OCI-LY7 (cell line): Measurements from ENCODE around the gene PTH1R.

ENCODE experiments used
- EZH2phosphoT487 ChIP-seq: fragments of 200-600 bp; sonication (generic); IDR thresholded peaks from 2 replicates; pipeline ENCODE4 v1.6.1; 2018; ENCODE audit warnings: low read depth, borderline replicate concordance, mild to moderate bottlenecking, mixed run types, antibody characterized with exemption, low read length, moderate library complexity, mixed read lengths
- TF ChIP-seq, protein P1 (sequence below): fragments of 200-600 bp; sonication (generic); conservative IDR thresholded peaks from 2 replicates; pipeline ENCODE4 v1.5.1; 2014; ENCODE audit warnings: mild to moderate bottlenecking, antibody characterized with exemption, low read length, moderate library complexity, mixed read lengths

DNA sequence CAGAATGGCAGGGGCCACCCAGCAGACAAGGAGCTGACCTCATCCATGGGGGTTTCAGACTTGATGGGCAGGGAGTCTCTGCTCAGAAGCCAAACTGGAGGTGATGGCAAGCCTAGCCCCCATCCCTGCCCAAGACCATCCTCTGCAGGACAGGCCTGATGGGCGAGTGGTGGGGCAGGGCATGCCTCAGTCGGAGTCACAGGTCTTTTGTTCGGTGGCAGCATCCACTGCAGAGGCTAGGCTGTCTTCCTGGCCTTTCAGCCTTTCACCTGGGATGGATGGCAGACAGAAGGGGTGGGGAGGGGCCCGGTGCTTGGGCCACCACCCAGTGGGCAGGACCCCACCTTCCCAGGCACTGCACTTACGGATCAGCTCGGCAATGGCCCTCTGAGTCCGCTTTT is 44.4 kb downstream of the PTH1R start:
- TF ChIP-seq, protein P1, sequence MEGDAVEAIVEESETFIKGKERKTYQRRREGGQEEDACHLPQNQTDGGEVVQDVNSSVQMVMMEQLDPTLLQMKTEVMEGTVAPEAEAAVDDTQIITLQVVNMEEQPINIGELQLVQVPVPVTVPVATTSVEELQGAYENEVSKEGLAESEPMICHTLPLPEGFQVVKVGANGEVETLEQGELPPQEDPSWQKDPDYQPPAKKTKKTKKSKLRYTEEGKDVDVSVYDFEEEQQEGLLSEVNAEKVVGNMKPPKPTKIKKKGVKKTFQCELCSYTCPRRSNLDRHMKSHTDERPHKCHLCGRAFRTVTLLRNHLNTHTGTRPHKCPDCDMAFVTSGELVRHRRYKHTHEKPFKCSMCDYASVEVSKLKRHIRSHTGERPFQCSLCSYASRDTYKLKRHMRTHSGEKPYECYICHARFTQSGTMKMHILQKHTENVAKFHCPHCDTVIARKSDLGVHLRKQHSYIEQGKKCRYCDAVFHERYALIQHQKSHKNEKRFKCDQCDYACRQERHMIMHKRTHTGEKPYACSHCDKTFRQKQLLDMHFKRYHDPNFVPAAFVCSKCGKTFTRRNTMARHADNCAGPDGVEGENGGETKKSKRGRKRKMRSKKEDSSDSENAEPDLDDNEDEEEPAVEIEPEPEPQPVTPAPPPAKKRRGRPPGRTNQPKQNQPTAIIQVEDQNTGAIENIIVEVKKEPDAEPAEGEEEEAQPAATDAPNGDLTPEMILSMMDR: no peak
- TF ChIP-seq EZH2phosphoT487: no peak
